ENCODE data around the gene ZBBX.
A peak's percentile ranks its signal among the peaks of the same experiment; 100 is the strongest.
"Not testable (repeated sequence)": the region's sequence is repeated elsewhere in the genome, so short reads cannot be mapped to it uniquely, and the experiment has no call there.

Gene ZBBX, protein sequence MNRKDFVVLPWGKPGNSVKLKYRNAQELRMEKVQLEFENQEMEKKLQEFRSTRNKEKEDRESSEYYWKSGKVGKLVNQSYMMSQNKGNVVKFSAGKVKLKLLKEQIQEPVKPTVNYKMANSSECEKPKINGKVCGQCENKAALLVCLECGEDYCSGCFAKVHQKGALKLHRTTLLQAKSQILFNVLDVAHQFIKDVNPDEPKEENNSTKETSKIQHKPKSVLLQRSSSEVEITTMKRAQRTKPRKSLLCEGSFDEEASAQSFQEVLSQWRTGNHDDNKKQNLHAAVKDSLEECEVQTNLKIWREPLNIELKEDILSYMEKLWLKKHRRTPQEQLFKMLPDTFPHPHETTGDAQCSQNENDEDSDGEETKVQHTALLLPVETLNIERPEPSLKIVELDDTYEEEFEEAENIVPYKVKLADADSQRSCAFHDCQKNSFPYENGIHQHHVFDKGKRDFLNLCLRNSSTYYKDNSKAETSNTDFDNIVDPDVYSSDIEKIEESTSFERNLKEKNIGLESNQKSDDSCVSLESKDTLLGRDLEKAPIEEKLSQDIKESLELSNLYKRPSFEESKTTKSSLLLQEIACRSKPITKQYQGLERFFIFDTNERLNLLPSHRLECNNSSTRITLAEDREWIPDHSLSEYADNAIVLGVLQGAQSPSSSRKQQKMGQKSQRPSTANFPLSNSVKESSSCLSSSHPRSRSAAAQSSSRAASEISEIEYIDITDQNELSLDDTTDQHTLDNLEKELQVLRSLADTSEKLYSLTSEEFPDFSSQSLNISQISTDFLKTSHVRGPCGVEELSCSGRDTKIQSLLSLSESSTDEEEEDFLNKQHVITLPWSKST

GRCh38 chr3:167380004-167380689, at the start of gene ZBBX:
Gene ZBBX (minus strand): TSS chr3:167380297. CDS start chr3:167372901, 7,396 bp downstream.
- FAIRE-seq, result peak; percentile 88
- peak; percentile 15 for DNase-seq (ENCODE audit: extremely low spot score, insufficient read length, low read depth)

DNA sequence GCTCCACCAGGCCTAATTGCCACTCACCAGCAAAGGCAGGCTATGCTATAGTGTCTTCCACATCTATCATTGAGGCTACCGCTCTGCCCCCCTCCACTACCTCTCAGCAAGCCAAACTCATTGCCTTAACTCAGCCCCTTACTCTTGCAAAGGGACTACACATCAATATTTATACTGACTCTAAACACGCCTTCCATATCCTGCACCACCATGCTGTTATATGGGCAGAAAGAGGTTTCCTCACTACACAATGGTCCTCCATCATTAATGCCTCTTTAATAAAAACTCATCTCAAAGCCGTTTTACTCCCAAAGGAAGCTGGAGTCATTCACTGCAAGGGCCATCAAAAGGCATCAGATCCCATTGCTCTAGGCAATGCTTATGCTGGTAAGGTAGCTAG, 46.9 kb upstream of the ZBBX start:
- DNase-seq (ENCODE audit: extremely low spot score, insufficient read length, low read depth); FAIRE-seq: not testable (repeated sequence)

- not testable (repeated sequence) for DNase-seq (ENCODE audit: extremely low spot score, insufficient read length, low read depth); FAIRE-seq
Measured at GRCh38 chr3:167422396-167422795, 42.3 kb upstream of the ZBBX start.

GRCh38 chr3:167409611-167410010, 29.5 kb upstream of the ZBBX start:
- DNase-seq (ENCODE audit: extremely low spot score, insufficient read length, low read depth) (no peak), FAIRE-seq (no peak)

- FAIRE-seq, result no peak
- DNase-seq (ENCODE audit: extremely low spot score, insufficient read length, low read depth), result no peak
Measured at GRCh38 chr3:167406876-167407492, 26.9 kb upstream of the ZBBX start.

- DNase-seq (ENCODE audit: extremely low spot score, insufficient read length, low read depth) (no peak), FAIRE-seq (no peak)
Measured at GRCh38 chr3:167397826-167398225, 17.7 kb upstream of the ZBBX start.

- DNase-seq (ENCODE audit: extremely low spot score, insufficient read length, low read depth) (no peak), FAIRE-seq (no peak)
Measured at GRCh38 chr3:167396075-167396474, 16.0 kb upstream of the ZBBX start.

- FAIRE-seq, result no peak
Measured at GRCh38 chr3:167394003-167394402, 13.9 kb upstream of the ZBBX start.

GRCh38 chr3:167382155-167382554, 2.1 kb upstream of the ZBBX start:
- DNase-seq (ENCODE audit: extremely low spot score, insufficient read length, low read depth), result no peak
- FAIRE-seq, result no peak

More at GRCh38 chr3:167394003-167394402, 13.9 kb upstream of the ZBBX start:
- DNase-seq (ENCODE audit: extremely low spot score, insufficient read length, low read depth), result no peak

GRCh38 chr3:167375478-167375877, 4.6 kb downstream of the ZBBX start:
- DNase-seq (ENCODE audit: extremely low spot score, insufficient read length, low read depth) (no peak), FAIRE-seq (no peak)

- FAIRE-seq (no peak), DNase-seq (ENCODE audit: extremely low spot score, insufficient read length, low read depth) (no peak)
Measured at GRCh38 chr3:167372138-167372537, 8.0 kb downstream of the ZBBX start.

DNA sequence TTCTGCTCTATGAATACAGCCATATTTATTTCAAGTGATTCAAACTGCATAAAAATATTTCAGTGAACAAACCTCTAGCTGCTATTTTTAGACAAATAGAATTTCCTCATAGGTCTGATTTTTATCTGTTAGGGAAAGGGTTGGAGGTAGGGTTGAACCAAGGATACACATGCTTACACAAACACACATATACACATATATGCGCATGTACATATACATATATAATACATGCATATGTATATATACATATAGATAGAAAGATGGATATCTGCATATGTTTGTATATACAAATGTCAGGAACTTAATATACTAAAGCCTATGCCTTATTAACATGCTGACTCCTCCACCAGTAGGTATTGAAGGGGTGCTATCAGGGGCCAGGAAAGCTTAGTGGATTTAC, 18.1 kb downstream of the ZBBX start:
- no peak for DNase-seq (ENCODE audit: extremely low spot score, insufficient read length, low read depth)
- no peak for FAIRE-seq

DNA sequence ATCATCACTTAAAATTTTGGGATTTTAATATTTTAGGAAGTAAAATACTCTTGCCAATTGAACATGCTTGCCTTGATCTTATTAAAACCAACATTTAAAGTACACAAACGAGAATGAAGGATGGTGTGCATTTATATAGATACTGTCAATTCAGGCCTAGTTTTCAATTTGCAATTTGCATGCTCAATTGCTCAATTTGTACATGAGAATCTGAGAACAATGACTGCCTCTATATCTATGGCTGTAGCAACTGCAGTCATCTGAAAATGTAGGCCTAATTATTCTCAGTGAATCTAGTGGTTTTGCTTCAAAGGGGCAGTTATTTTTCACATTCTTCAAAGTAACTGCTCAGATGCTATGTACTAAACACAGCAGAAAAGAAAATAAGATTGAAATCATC, 18.8 kb downstream of the ZBBX start:
- no peak for FAIRE-seq
- DNase-seq (ENCODE audit: extremely low spot score, insufficient read length, low read depth), result no peak

DNA sequence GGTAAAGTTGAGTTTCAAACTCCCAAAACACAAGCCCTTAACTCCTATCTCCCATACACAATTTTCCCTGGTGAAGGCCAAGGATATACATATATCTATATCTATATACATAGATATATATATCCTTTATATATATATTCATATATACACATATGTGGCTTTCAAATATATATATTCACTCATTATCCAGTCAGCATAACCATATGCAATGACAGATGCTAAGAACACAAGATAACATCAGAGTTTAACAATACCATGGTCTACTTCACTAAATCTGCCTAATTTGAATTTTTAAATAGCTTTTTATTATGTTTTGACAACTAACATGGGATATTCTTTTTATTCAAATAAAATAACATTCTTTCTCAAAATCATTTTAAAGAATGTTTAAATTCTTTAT, 24.7 kb downstream of the ZBBX start:
- DNase-seq (ENCODE audit: extremely low spot score, insufficient read length, low read depth) (no peak), FAIRE-seq (no peak)

DNA sequence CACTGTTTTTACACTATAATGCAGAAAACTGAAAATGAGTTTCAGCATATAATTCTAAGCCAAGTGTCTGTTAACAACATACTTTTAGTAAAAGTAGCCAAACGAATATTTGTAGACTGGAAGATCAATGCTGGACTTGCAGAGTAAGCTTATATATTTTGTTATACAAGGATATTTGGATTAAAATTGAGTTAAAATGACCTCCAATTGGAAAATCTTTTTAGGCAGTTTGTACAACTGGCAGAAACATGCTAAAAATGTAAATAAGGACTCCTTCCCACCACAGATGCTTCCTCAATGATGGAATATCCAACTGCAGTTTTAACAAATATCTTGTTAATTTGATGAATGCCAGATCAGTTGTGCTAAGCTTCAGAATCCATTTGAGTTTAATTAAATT, 25.3 kb downstream of the ZBBX start:
- DNase-seq (ENCODE audit: extremely low spot score, insufficient read length, low read depth) (no peak), FAIRE-seq (no peak)

GRCh38 chr3:167350245-167350862, 29.7 kb downstream of the ZBBX start:
- DNase-seq (ENCODE audit: extremely low spot score, insufficient read length, low read depth) (no peak), FAIRE-seq (no peak)

DNA sequence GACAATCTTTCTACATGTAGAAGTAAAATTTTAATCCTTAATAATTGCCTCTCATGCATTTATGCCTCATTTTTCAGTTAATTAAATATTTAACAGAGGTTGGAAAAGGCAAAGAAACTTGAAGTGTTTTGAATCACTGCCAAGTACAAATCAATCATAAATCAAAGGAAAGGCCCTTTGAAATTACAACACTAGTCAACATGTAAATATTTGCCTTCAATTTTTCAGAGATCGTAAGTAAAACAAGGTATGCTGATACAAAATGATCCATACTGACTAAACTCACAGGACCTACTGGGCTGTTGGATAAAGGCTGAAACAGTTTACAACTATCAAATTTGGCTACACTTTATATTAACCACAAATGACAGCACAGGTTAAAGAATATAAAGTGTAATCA, 33.9 kb downstream of the ZBBX start:
- DNase-seq (ENCODE audit: extremely low spot score, insufficient read length, low read depth) (no peak), FAIRE-seq (no peak)

DNA sequence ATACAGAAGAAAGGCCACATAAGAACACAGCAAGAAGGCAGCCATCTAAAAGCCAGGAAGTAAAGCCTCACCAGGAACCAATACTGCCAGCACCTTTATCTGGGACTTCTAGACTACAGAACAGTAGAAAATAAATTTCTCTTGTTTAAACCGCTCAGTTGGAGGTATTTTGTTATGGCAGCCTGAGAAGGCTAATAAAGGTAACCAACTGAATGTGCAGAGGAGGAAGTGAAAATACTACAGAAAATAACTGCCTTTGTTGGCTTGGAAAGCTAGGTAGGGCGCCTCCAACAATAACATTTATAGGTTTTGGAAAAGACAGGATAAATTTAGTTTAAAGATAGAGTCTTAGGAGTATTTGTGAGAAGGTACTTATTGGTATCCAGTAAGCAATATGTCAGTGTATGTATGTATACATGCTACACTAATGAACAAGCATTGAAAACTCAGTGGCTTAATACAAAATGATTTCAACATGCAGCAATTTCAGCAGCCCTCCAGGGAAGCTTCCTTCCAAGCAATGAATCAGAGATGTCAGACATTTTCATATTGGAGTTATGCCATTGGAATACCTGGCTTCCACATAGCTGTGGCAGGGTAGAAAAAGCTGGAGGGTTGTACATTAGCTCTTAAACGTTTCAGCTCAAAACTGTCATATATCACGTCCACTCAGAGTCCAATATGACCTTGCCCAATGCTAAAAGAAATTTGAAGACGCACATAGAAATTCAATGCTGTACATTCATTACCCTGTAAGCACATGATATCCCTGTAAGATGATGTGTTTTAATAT, 48.9 kb downstream of the ZBBX start:
- no peak for FAIRE-seq
- no peak for DNase-seq (ENCODE audit: extremely low spot score, insufficient read length, low read depth)

- FAIRE-seq, result no peak
- DNase-seq (ENCODE audit: extremely low spot score, insufficient read length, low read depth), result no peak
Measured at GRCh38 chr3:167323572-167323971, 56.5 kb downstream of the ZBBX start.

Measured in GM18507 (cell line).